Measurements from ENCODE around the gene BSN.

The BSN gene

GRCh38 chr3:49657208-49657915 is 103.1 kb downstream of the BSN start:
- no peak for DNase-seq

GRCh38 chr3:49658711-49659110 is 104.4 kb downstream of the BSN start:
- no peak for DNase-seq

- no peak for DNase-seq
These were observed 105.5 kb downstream of the BSN start for GRCh38 chr3:49659756-49660155.

- no peak for DNase-seq
These were observed 107.0 kb downstream of the BSN start for GRCh38 chr3:49661281-49661680.

GRCh38 chr3:49662021-49662420 is 107.7 kb downstream of the BSN start:
- DNase-seq, result no peak

GRCh38 chr3:49662720-49663413 is 108.6 kb downstream of the BSN start:
- no peak for DNase-seq

- DNase-seq, result no peak
These were observed 109.6 kb downstream of the BSN start for GRCh38 chr3:49663831-49664230.

GRCh38 chr3:49664300-49664699 is 110.0 kb downstream of the BSN start:
- no peak for DNase-seq

GRCh38 chr3:49665822-49666519 is 111.7 kb downstream of the BSN start:
- no peak for DNase-seq

- peak; percentile 10 for DNase-seq
These were observed 112.3 kb downstream of the BSN start for GRCh38 chr3:49666592-49666991.

GRCh38 chr3:49667701-49668413 is 113.6 kb downstream of the BSN start:
- no peak for DNase-seq

GRCh38 chr3:49668414-49668797 is 114.1 kb downstream of the BSN start:
- DNase-seq, result peak; percentile 9

GRCh38 chr3:49668861-49669260 is 114.6 kb downstream of the BSN start:
- no peak for DNase-seq

- no peak for DNase-seq
These were observed 115.1 kb downstream of the BSN start for GRCh38 chr3:49669352-49669751.

GRCh38 chr3:49670940-49671290 is 116.6 kb downstream of the BSN start:
- no peak for DNase-seq

GRCh38 chr3:49671291-49672288 is 117.3 kb downstream of the BSN start:
- DNase-seq, result peak; percentile 46

GRCh38 chr3:49673121-49673714 is 118.9 kb downstream of the BSN start:
- peak; percentile 2 for DNase-seq

GRCh38 chr3:49673715-49674496 is 119.6 kb downstream of the BSN start, which contains the start of gene APEH:
TSS of gene APEH (plus strand) at chr3:49674351. CDS start at chr3:49674402, 51 bp downstream.
- peak; percentile 98 for DNase-seq

GRCh38 chr3:49674497-49674983 is 120.3 kb downstream of the BSN start:
- no peak for DNase-seq

- no peak for DNase-seq
These were observed 121.6 kb downstream of the BSN start for GRCh38 chr3:49675912-49676311.
